GM19438 (cell line): ENCODE results near the gene PCYT1A.
"Not testable (repeated sequence)": the region's sequence is repeated elsewhere in the genome, so short reads cannot be mapped to it uniquely, and the experiment has no call there.

ENCODE experiments used
- ATAC-seq: cut with Tn5 transposase; IDR thresholded peaks from one replicate; pipeline ENCODE4 v1.9.1; 2021; ENCODE audit warnings: low read depth; ENCODE audit not compliant: unreplicated experiment

Gene PCYT1A

DNA sequence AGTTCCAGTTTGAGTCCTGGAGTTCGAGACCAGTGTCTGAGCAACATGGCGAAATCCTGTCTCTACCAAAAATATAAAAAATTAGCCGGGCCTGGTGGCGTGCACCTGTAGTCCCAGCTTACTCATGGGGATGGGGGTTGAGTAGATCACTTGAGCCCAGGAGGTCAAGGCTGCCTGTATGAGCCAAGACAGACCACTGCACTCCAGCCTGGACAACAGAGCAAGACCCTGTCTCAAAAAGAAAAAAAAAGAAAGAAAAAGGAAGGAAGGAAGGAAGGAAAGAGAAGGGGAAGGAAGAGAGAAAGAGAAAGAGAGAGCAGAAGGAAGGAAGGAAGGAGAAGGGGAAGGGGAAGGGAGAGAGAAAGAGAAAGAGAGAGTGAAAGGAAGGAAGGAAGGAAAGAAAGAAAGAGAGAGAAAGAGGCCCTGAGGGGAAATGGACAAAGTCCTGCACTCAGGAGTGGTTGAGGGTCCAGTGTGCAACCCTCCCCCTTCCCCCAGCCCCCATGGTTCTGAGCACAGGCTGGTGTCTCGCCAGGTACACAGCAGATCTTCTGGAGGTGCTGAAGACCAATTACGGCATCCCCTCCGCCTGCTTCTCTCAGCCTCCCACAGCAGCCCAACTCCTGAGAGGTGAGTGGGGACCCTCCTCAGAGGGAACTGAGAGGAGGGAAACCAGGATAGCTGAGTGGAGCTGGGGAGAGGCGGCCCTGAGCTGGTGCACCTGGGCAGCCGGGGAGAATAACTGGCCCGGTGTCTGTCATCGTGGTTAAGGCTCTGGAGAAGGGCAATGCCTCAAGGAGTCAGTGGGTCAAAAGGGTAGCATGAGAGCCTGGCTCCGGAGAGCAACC, 70.0 kb downstream of the PCYT1A start:
- no peak for ATAC-seq

DNA sequence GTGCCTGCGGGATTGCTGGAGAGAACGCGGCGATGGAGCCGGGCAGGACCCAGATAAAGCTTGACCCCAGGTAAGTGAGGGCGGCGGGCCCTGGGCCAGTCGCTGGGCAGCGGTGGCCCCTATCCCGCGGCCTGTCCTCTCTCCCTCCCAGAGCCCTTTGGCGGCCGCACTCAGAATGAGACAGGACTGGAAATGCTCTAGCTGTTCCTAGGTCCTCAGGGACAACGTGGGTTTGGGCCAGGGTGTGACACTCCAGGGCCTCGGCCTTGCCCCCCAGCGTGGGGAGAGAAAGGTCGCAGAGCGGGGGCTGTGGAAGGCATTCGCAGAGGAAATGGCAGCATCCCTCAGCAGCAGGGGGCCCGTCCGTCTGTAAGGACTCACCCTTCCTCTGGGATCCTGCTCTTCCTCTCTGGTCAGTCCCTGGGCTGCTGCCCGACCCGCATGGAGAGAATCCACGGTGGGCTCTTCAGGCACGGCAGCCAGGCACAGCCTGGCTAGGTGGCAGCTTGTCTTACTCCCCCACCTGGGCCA, 70.8 kb downstream of the PCYT1A start:
- no peak for ATAC-seq

DNA sequence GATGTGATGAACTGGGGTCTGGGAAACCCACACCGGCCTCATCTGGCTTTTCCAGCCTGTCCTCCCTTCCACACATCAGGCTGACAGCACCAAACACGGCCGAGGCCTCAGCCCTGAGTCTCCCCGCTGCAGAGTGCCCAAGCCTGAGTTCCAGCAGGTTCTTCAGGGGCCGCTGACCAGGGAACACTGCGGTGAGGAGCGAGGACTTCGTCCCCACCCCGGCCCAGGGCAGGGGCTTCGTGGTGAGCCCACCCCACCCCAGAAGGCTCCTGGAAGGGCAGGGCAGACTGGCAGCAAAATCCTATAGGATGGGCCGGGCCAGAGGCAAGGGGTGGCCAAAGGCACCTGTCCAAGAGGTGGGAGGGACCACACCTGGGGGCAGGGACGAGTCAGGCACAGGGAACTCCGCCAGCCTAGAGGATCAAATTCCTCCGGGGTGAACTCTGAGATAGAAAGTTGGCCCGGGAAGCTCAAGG, 71.4 kb downstream of the PCYT1A start, which contains the start of gene SLC51A:
Gene SLC51A (plus strand): TSS at position 446 of the 476 bp plus-strand sequence. CDS start 179 bp downstream, outside the sequence.
- ATAC-seq, result no peak

- no peak for ATAC-seq
Measured at GRCh38 chr3:196215493-196216020, 72.0 kb downstream of the PCYT1A start.

DNA sequence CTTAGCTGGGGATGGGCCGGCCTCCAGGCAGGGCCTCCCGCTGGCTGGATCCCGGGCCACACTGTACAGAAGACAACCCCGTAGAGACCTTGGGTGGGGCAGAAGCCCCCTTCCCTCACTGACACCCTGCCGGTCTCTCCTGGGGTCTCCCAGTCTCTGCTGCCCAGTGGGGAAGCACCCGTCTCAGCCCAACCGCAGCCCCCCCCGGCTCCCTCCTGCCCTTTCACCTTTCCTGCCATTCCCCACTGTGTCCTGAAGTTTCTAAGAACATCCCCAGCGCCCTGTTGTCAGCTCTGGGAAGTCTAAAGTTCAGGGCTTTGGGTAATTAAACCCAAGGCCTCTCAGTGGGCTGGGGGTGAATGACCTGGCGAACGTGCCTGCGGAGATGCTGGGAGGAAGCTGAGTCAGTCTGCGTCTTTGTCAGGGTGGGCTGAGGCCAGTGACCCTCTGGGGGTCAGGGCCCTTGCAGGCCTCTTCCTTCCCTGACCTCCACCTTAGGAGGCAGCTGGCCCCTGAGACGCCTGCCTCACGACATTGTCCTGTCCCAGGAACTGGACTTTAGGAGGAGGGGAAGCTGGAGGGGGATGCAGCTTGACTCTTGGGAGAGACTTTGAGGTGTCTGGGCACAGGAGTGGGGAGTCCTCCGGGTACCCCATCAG, 72.6 kb downstream of the PCYT1A start:
- ATAC-seq, result no peak

GRCh38 chr3:196210673-196211556, 76.6 kb downstream of the PCYT1A start, which contains the start of gene ZDHHC19:
Gene ZDHHC19 (minus strand): TSS chr3:196211400. CDS start chr3:196211315, 85 bp downstream.
- no peak for ATAC-seq

DNA sequence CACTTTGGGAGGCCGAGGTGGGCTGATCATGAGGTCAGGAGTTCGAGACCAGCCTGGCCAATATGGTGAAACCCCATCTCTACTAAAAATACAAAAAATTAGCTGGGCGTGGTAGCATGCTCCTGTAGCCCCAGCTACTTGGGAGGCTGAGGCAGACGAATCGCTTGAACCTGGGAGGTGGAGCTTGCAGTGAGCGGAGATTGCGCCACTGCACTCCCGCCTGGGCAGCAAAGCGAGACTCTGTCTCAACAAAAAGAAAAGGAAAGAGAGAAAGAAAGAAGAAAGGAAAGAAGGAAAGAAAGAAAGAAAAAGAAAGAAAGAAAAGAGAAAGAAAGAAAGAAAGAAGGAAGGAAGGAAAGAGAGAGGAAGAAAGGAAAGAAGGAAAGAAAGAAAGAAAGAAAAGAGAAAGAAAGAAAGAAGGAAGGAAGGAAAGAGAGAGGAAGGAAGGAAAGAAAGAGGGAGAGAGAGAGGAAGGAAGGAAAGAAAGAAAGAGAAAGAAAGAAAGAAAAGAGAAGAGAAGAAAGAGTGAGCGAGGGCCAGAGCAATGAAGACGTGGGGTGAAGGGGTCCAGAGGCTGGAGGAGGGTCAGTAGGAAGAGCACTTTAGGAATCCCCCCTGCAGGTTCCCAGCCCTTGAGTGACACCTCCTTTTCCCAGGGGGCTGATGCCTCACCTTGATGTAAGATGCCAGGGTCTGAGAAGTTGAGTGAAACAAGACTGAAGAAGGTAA, 77.4 kb downstream of the PCYT1A start:
- not testable (repeated sequence) for ATAC-seq

GRCh38 chr3:196208942-196209695, 78.4 kb downstream of the PCYT1A start:
- no peak for ATAC-seq

GRCh38 chr3:196207833-196208607, 79.5 kb downstream of the PCYT1A start:
- no peak for ATAC-seq

GRCh38 chr3:196207159-196207832, 80.2 kb downstream of the PCYT1A start:
- no peak for ATAC-seq

GRCh38 chr3:196205442-196206205, 81.9 kb downstream of the PCYT1A start:
- not testable (repeated sequence) for ATAC-seq

DNA sequence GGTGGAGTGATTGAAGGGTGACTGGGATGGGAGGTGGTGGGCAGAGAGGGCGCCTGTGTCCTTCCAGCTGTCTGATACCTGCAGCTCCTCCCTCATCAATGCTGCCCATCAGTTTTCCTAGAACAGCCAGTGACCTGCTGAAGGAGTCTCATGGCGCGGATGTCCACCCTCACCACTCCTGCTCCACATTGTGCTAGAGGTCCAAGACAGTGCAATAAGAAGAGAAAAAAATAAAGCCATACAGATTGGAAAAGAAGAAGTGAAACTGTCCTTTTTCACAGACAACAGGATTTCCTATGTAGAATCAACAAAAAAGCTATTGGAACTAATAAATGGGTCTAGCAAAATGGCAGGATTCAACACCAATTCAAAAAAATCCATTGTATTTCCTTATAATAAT, 83.7 kb downstream of the PCYT1A start:
- ATAC-seq, result no peak

- no peak for ATAC-seq
Measured at GRCh38 chr3:196202516-196202970, 85.0 kb downstream of the PCYT1A start.

DNA sequence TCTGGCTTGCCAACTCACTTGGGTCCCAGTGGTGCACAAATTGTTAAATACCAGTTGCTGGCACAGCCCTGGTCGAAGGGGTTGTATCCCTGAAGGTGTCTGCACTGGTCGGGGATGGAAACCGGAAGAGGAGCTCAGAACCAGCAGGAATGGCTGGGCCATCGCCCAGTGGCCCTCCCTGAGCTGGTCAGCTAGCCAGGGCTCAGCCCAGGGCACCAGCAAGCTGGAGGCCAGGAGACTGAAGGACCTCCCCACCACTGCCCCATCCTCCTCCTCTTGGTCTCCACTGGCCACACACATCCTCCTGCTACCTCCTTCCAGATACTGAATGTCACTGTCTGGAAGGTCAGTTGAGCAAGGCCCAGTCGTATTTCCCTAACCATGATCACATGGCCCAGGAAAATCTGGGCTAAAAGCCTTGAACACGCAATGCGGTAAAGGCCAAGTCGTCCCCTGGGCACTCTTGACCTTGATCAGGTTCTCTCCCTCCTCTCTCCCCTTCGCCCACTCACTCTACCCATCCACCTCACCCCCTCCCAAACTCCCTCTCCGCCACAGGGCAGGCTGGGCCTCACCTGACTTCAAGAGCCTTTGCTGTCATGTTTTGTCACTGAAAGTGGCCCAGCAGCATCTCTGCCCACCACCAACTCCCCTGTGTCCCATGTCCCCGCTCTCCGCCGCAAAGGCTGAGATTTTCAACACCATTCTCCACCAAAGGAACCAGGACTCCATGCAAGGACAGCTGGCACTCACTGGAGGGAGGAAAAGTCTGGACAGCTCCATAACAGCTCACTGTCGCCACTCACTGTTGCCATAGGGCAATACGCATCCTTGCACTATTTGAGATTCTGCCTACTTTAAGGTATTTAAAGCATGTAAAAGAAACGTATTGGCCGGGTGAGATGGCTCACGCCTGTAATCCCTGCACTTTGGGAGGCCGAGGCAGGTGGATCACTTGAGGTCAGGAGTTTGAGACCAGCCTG, 88.5 kb downstream of the PCYT1A start:
- ATAC-seq, result no peak

GRCh38 chr3:196198081-196198675, 89.3 kb downstream of the PCYT1A start:
- ATAC-seq, result no peak
